Liver (tissue), 9 donors: ENCODE results near the gene CTDSP2. TPM values are rescaled to one million over a fixed set of nuclear protein-coding genes. Genes with fewer than 3 reads are reported as not detected.

Experiments
- DNase-seq: peaks from one replicate; pipeline ENCODE4 v3.0.0-alpha.2; 2017; ENCODE audit warnings: low spot score
- H3K27ac ChIP-seq, 2 donors: one replicate each; pipeline ENCODE4 v1.7.0; 2013; ENCODE audit warnings: inconsistent platforms in 2 of 2, low read length in 2 of 2, control low read depth in 1 of 2, low read depth in 1 of 2, mild to moderate bottlenecking in 1 of 2
- H3K27me3 ChIP-seq, 4 donors: one replicate each; pipeline versions ENCODE4 v1.6.1 to v1.7.0; 2013; ENCODE audit warnings: low read length in 3 of 4, inconsistent platforms in 1 of 4, mild to moderate bottlenecking in 1 of 4, moderate library complexity in 1 of 4; ENCODE audit not compliant: control insufficient read depth in 4 of 4, insufficient read depth in 4 of 4
- H3K36me3 ChIP-seq, 4 donors: one replicate each; pipeline versions ENCODE4 v1.6.1 to v1.7.0; 2013; ENCODE audit warnings: low read length in 3 of 4, mild to moderate bottlenecking in 3 of 4, low read depth in 1 of 4, moderate library complexity in 1 of 4; ENCODE audit not compliant: control insufficient read depth in 4 of 4, insufficient read depth in 3 of 4
- H3K4me1 ChIP-seq, 4 donors: one replicate each; pipeline versions ENCODE4 v1.6.1 to v1.7.0; 2013; ENCODE audit warnings: low read length in 3 of 4, mild to moderate bottlenecking in 3 of 4, moderate library complexity in 1 of 4; ENCODE audit not compliant: control insufficient read depth in 4 of 4, insufficient read depth in 4 of 4
- H3K4me3 ChIP-seq, 3 donors: one replicate each; pipeline versions ENCODE4 v1.6.1 to v1.7.0; 2013; ENCODE audit warnings: low read length in 3 of 3, control low read depth in 1 of 3, low read depth in 1 of 3, mild to moderate bottlenecking in 1 of 3
- H3K9ac ChIP-seq, 2 donors: one replicate each; pipeline ENCODE4 v1.7.0; 2013; ENCODE audit warnings: low read length in 2 of 2, mild to moderate bottlenecking in 2 of 2, moderate library complexity in 2 of 2, control low read depth in 1 of 2, low read depth in 1 of 2
- H3K9me3 ChIP-seq, 4 donors: one replicate each; pipeline versions ENCODE4 v1.6.1 to v1.7.0; 2013; ENCODE audit warnings: low read length in 3 of 4; ENCODE audit not compliant: control insufficient read depth in 4 of 4
- FOXA1 ChIP-seq: IDR thresholded peaks from 2 replicates; pipeline ENCODE4 v1.6.1; 2016; ENCODE audit warnings: antibody characterized with exemption
- FOXA2 ChIP-seq: IDR thresholded peaks from 2 replicates; pipeline ENCODE4 v1.6.1; 2016; ENCODE audit warnings: antibody characterized with exemption
- GABPA ChIP-seq, 2 donors: IDR thresholded peaks in 1 of 2; conservative IDR thresholded peaks in 1 of 2; 2 replicates each; pipeline ENCODE4 v1.6.1; 2016; ENCODE audit warnings: antibody characterized with exemption in 2 of 2, mild to moderate bottlenecking in 1 of 2, moderate library complexity in 1 of 2
- HNF4A ChIP-seq, 2 donors: conservative IDR thresholded peaks; 2 replicates each; pipeline ENCODE4 v1.6.1; 2016; ENCODE audit warnings: antibody characterized with exemption in 2 of 2, mild to moderate bottlenecking in 2 of 2
- HNF4G ChIP-seq: IDR thresholded peaks from 2 replicates; pipeline ENCODE4 v1.6.1; 2016; ENCODE audit warnings: antibody characterized with exemption
- RAD21 ChIP-seq, 2 donors: IDR thresholded peaks; 2 replicates each; pipeline ENCODE4 v1.6.1; 2016; ENCODE audit warnings: antibody characterized with exemption in 2 of 2, mild to moderate bottlenecking in 2 of 2
- RXRA ChIP-seq, 2 donors: IDR thresholded peaks; 2 replicates each; pipeline ENCODE4 v1.6.1; 2017 to 2018; ENCODE audit warnings: antibody characterized with exemption in 2 of 2, mild to moderate bottlenecking in 1 of 2
- TAF1 ChIP-seq: conservative IDR thresholded peaks from 2 replicates; pipeline ENCODE4 v1.6.1; 2016; ENCODE audit warnings: antibody characterized with exemption, mild to moderate bottlenecking
- YY1 ChIP-seq: IDR thresholded peaks from 2 replicates; pipeline ENCODE4 v1.6.1; 2016; ENCODE audit warnings: antibody characterized with exemption, mild to moderate bottlenecking
- WGBS: extraction: QIAGEN DNeasy Blood & Tissue Kit; methylation state at CpG from one replicate; pipeline ENCODE4 v1.1.7; 2013; 5-methylcytosine and 5-hydroxymethylcytosine counted together
- polyA plus RNA-seq, 2 donors: library from polyadenylated mRNA; stranded (reverse) in 1 of 2; unstranded in 1 of 2; fragments of 200-250 nt in 1 of 2; fragments of >200 nt in 1 of 2; fragmentation: Nextera tagmentation in 1 of 2; extraction: Ambion mirVana in 1 of 2; gene quantifications; one replicate each; pipeline versions ENCODE4 v1.2.1 to v1.2.3, GENCODE V29; 2013 to 2015
- total RNA-seq, 2 donors: library from RNA; depleted of rRNA; stranded (reverse); fragments of >200 nt; gene quantifications; one replicate each; pipeline ENCODE4 v1.2.3, GENCODE V29; 2014
- TF ChIP-seq, protein P1 (sequence below): IDR thresholded peaks from 2 replicates; pipeline ENCODE4 v1.6.1; 2016; ENCODE audit warnings: antibody characterized with exemption
- TF ChIP-seq, protein P2 (sequence below): fragments of 150-350 bp; IDR thresholded peaks from 2 replicates; pipeline ENCODE4 v1.5.1; 2017; ENCODE audit warnings: improper control_type of control experiment, low read depth, low read length; ENCODE audit not compliant: missing input control
- TF ChIP-seq, protein P3 (sequence below): IDR thresholded peaks from 2 replicates; pipeline ENCODE4 v1.6.1; 2016; ENCODE audit warnings: antibody characterized with exemption
- TF ChIP-seq, protein P4 (sequence below): IDR thresholded peaks from 2 replicates; pipeline ENCODE4 v1.6.1; 2016; ENCODE audit warnings: antibody characterized with exemption, mild to moderate bottlenecking
- donor health status: healthy.
- donor health status: healthy.
- donor health status: healthy.
- donor health status: healthy.
- donor health status: healthy.

CTDSP2 gene
- total and polyA plus RNA-seq, 4 donors = 20.1 to 60.9 (median 43.7) TPM

GRCh38 chr12:57836442-57837375 lies 9.8 kb downstream of the CTDSP2 start:
- Histone ChIP-seq H3K9ac (peak overlapping the region in 1 of 2 donors; percentile 9), H3K4me1 (peaks cover 38 to 95% (median 88%) of the 10 kb centered on the region in 4 donors), H3K36me3 (no peaks in the 10 kb centered on the region), H3K4me3 (peak overlapping the region in 1 of 3 donors; percentile 12), H3K27me3 (no peaks in the 10 kb centered on the region), H3K27ac (peak overlapping the region; percentile 53 to 69), H3K9me3 (no peaks in the 10 kb centered on the region)
- TF ChIP-seq, protein P1, sequence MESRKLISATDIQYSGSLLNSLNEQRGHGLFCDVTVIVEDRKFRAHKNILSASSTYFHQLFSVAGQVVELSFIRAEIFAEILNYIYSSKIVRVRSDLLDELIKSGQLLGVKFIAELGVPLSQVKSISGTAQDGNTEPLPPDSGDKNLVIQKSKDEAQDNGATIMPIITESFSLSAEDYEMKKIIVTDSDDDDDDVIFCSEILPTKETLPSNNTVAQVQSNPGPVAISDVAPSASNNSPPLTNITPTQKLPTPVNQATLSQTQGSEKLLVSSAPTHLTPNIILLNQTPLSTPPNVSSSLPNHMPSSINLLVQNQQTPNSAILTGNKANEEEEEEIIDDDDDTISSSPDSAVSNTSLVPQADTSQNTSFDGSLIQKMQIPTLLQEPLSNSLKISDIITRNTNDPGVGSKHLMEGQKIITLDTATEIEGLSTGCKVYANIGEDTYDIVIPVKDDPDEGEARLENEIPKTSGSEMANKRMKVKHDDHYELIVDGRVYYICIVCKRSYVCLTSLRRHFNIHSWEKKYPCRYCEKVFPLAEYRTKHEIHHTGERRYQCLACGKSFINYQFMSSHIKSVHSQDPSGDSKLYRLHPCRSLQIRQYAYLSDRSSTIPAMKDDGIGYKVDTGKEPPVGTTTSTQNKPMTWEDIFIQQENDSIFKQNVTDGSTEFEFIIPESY = no peak
- TF ChIP-seq YY1 = peak; percentile 76
- no peak for TF ChIP-seq RXRA (IDR thresholded peaks at IDR 0.05)
- TF ChIP-seq HNF4A (conservative IDR thresholded peaks at IDR 0.05) = peak in 1 of 2 donors; percentile 23
- TF ChIP-seq RAD21 (IDR thresholded peaks at IDR 0.05) = peak in 1 of 2 donors; percentile 15
- TF ChIP-seq GABPA (IDR thresholded peaks at IDR 0.05 in 1 of 2, conservative IDR thresholded peaks at IDR 0.05 in 1 of 2) = peak in 1 of 2 donors; percentile 31
- DNase-seq = peak; percentile 50
- 17% methylated on average over 13 of the region's 13 CpGs for WGBS

- Histone ChIP-seq H3K27me3 (no peaks in the 10 kb centered on the region), H3K4me1 (peaks cover 35 to 92% (median 81%) of the 10 kb centered on the region in 4 donors), H3K9ac (no peak overlapping the region), H3K4me3 (no peak overlapping the region), H3K36me3 (no peaks in the 10 kb centered on the region), H3K9me3 (no peaks in the 10 kb centered on the region), H3K27ac (peak overlapping the region; percentile 53 to 69)
- DNase-seq = no peak
- 67% methylated on average over 9 of the region's 9 CpGs for WGBS
- TF ChIP-seq, protein P2, sequence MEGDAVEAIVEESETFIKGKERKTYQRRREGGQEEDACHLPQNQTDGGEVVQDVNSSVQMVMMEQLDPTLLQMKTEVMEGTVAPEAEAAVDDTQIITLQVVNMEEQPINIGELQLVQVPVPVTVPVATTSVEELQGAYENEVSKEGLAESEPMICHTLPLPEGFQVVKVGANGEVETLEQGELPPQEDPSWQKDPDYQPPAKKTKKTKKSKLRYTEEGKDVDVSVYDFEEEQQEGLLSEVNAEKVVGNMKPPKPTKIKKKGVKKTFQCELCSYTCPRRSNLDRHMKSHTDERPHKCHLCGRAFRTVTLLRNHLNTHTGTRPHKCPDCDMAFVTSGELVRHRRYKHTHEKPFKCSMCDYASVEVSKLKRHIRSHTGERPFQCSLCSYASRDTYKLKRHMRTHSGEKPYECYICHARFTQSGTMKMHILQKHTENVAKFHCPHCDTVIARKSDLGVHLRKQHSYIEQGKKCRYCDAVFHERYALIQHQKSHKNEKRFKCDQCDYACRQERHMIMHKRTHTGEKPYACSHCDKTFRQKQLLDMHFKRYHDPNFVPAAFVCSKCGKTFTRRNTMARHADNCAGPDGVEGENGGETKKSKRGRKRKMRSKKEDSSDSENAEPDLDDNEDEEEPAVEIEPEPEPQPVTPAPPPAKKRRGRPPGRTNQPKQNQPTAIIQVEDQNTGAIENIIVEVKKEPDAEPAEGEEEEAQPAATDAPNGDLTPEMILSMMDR = no peak
- TF ChIP-seq, protein P3, sequence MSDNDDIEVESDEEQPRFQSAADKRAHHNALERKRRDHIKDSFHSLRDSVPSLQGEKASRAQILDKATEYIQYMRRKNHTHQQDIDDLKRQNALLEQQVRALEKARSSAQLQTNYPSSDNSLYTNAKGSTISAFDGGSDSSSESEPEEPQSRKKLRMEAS = no peak
- TF ChIP-seq TAF1 (no peak), FOXA2 (no peak), HNF4G (no peak), FOXA1 (no peak)
- TF ChIP-seq, protein P4, sequence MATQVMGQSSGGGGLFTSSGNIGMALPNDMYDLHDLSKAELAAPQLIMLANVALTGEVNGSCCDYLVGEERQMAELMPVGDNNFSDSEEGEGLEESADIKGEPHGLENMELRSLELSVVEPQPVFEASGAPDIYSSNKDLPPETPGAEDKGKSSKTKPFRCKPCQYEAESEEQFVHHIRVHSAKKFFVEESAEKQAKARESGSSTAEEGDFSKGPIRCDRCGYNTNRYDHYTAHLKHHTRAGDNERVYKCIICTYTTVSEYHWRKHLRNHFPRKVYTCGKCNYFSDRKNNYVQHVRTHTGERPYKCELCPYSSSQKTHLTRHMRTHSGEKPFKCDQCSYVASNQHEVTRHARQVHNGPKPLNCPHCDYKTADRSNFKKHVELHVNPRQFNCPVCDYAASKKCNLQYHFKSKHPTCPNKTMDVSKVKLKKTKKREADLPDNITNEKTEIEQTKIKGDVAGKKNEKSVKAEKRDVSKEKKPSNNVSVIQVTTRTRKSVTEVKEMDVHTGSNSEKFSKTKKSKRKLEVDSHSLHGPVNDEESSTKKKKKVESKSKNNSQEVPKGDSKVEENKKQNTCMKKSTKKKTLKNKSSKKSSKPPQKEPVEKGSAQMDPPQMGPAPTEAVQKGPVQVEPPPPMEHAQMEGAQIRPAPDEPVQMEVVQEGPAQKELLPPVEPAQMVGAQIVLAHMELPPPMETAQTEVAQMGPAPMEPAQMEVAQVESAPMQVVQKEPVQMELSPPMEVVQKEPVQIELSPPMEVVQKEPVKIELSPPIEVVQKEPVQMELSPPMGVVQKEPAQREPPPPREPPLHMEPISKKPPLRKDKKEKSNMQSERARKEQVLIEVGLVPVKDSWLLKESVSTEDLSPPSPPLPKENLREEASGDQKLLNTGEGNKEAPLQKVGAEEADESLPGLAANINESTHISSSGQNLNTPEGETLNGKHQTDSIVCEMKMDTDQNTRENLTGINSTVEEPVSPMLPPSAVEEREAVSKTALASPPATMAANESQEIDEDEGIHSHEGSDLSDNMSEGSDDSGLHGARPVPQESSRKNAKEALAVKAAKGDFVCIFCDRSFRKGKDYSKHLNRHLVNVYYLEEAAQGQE = no peak
These were observed 10.9 kb downstream of the CTDSP2 start for GRCh38 chr12:57835366-57836288.
